Cardiac septum (tissue), 1 donor: ENCODE results near the gene GRID2. TPM values are rescaled to one million over a fixed set of nuclear protein-coding genes. Genes with fewer than 3 reads are reported as not detected.
"Not testable (repeated sequence)": the region's sequence is repeated elsewhere in the genome, so short reads cannot be mapped to it uniquely, and the experiment has no call there.

ENCODE experiments used
- DNase-seq: peaks from one replicate; pipeline ENCODE4 v3.0.0-alpha.2; 2020; ENCODE audit warnings: low spot score
- intact Hi-C: fragments of 100-400 bp; cut with DNase I; formaldehyde crosslinking; loops from one replicate; pipeline ENCODE4 v1.14.0; 2022
- total RNA-seq: library from RNA; stranded (reverse); fragmentation: NEBNext Ultra II Directional; extraction: Animal tissue kit (Norgen Biotek cat#: 25700); gene quantifications from one replicate; pipeline ENCODE4 v1.2.1, GENCODE V29; 2021
- donor health status: DM: no; HTN: no; CAD: no.

Gene GRID2
- total RNA-seq, 1 donor from 2014 or later: 0.24 TPM

- intact Hi-C loops: no loop called here
- no peak for DNase-seq
Measured at GRCh38 chr4:92304606-92305005, 840 bp downstream of the GRID2 start.

GRCh38 chr4:92305148-92305877 lies 1.5 kb downstream of the GRID2 start:
- intact Hi-C loops: no loop called here
- DNase-seq: no peak

DNA sequence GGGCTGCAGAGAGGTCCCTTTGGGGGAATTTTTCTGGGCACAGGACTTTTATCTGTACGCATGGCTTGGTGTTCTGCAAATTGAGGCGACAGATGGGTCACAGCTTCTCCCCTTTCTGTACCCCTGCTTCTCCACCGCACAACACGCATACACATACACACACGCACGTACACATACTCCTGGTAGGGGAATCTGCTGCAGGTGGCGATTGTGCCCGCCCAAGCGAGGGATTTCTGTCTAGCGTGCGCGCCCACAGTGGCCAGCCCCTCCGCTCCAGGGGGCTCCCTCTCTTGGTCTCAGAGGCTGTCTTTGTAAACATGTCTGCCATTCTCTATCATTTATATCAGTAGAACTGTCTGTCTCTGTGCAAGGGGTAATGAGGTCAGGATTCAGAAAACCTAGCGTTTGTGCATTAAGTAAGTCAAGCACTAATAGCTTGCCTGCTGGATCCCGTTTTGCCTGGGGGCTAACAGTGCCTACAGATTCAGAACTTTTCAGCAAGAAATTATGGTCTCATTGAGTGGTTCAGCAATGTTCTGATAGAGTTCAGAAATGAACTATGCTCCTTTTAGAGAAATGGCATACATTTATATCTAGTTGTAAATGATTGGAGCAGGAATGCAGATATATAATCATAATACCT lies 2.2 kb downstream of the GRID2 start:
- no peak for DNase-seq
- intact Hi-C loops: no loop called here

- DNase-seq: no peak
- intact Hi-C loops: no loop called here
Measured at GRCh38 chr4:92307181-92307580, 3.4 kb downstream of the GRID2 start.

- intact Hi-C loops: no loop called here
- DNase-seq: no peak
Measured at GRCh38 chr4:92307866-92308265, 4.1 kb downstream of the GRID2 start.

DNA sequence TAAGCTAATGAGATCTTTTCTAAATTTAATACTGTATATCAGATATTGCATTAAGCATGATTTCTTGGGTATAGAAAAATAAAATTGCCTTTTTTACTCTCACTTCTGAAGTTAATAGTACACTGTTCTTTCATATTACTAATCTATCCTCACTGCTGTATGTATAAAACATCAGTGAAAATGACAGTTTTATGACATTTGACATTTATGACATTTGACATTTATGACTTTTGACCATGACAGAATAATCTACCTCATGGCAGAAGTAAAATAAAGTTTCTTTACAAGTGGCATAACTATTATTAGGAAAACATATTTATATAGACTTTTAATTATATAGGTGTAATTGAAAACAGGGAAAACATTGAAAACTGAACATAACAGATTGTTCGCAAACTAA lies 13.3 kb downstream of the GRID2 start:
- intact Hi-C loops: no loop called here
- DNase-seq: no peak

DNA sequence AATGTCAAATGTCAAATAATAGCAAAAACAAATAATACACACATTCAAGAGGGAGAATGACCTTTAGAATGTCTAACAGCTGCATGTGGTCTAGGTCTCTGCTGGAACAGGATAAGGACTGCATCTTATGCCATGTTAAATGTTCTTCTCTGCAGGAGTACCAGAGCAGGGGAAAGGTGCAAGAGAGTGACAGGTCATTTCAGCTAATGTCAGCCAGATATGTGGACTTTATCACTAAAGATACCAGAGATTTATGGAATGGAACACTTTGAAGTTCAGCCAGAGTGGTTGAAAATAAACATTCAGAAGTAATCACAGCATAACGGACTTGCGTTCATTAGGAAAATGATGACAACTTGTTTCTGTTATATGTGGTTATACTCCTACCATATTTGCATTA lies 24.3 kb downstream of the GRID2 start:
- intact Hi-C loops: no loop called here
- no peak for DNase-seq

DNA sequence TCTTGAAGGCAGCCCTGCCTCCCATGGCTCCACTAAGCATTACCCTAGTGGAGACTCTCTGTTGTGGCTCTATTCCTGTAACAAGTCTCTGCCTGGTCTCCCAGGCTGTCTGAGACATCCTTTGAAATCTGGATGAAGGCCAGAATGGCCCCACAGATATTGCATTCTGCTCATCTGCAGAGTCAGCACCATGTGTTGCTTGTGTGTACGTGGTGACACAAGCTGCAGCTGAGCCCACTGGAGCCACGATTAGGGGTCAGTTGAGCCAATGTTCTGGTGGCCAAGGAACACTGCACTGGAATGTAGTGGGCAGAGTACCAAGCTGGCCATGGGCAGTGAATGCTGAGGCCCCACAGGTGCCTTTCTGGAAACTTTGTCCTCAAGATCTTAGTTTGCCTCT lies 29.2 kb downstream of the GRID2 start:
- DNase-seq: no peak

DNA sequence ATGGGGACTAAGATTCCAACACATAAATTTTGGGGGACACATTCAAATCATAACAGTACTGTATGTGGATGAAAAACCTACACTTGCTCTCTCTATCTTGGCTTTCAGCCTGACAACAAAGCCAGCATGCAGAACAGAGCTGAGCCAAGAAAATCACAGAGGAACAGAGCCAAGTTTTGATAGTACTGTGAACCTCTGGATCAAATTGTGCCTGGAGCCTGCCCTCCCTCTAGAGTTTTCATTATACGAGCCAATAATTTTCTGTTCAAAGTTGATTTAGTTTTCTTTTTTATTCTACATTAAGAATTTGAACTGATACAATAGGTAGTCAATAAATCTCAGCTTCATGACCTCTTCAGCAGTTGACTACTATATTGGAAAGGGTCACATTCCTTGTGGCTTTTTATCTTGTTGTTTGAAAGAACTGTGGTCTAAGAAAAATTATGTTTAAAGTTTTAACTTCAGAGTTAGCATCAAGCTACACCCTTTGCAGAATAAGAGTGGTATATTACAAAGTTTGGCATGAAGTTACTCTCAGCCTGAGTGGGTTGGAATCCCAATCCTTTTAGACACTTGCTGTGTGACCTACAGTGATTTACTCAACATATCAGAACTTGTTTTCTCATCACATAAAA lies 31.1 kb downstream of the GRID2 start:
- intact Hi-C loops: no loop called here
- DNase-seq: no peak

More for the DNA sequence above, 29.2 kb downstream of the GRID2 start:
- intact Hi-C loops: no loop called here

GRCh38 chr4:92339676-92340075 lies 35.9 kb downstream of the GRID2 start:
- no peak for DNase-seq
- intact Hi-C loops: no loop called here

DNA sequence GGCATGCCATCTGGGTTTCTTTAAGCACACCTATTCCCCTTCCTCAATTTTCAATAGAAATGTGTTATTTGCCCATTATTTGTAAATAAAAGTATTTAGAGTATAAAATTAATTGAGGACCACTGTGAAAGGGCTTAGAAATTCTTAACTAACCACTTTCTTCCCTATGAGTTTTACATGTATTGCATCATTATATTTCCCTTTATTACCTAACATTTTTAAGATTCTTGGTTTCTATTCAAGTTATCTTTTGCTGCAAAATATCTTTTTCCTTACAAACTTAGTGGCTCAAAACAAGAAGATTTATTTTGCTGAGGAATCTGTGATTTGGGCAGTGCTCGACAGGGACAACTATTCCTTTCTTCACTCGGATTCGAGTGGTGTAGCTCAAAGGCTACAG lies 40.5 kb downstream of the GRID2 start:
- intact Hi-C loops: no loop called here
- DNase-seq: no peak

GRCh38 chr4:92346289-92346688 lies 42.5 kb downstream of the GRID2 start:
- intact Hi-C loops: no loop called here
- DNase-seq: no peak

DNA sequence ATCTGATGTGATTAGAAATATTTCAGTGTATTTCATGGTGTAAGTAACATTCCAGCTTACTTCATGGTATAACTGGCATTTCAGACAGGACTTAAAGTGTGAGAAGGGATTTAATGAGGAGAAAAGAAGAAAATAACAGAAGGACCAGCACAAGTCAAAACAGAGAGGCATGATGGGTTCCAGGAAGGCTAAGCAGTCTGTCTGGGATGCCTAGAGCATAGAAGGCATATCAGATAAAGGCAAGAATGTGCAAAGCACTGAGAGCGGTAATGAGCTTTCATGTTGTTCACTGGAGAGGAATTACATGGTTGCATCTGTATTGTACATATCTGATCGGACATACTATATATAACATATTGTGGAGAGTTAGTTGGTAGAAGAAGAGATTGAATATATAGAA lies 54.2 kb downstream of the GRID2 start:
- DNase-seq: no peak
- intact Hi-C loops: no loop called here

GRCh38 chr4:92359491-92359890 lies 55.7 kb downstream of the GRID2 start:
- intact Hi-C loops: no loop called here
- no peak for DNase-seq

GRCh38 chr4:92362028-92362427 lies 58.3 kb downstream of the GRID2 start:
- no peak for DNase-seq

DNA sequence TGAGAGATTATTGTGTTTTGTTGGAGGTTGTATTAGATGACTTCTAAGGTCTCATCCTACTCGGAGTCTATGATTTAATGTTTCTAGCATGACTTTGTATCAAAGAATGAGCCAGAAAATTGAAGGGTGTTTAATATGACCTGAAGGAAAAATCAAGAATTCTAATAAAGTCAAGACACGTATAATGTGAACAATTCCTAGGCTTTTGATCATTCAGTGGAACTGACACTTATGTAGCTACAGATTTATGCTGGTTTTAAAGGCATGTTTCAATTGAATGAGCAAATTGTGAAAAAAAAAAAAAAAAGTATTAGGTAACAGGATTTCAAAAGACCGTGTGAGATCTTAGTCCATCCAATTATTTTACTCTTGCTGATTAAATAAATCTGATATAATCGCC lies 64.9 kb downstream of the GRID2 start:
- intact Hi-C loops: no loop called here
- DNase-seq: no peak

More at GRCh38 chr4:92362028-92362427, 58.3 kb downstream of the GRID2 start:
- intact Hi-C loops: no loop called here

DNA sequence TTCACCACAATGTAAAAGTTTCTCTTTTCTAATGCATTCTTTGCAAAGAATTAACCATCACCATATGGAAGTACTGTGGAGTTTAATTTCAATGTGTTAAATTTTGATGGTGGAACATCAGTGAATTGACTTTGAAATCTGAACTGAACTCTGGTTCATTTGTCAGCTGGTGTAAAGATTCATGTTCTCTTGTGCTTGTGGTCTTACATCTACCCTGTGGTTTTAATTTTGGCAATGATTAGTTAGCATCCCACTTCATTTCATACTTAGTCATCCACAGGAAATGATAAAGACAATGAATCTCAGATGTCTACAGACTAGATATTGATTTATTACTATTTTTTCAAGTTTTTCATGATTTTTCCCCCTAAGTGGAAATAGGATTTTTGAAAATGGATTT lies 77.8 kb downstream of the GRID2 start:
- DNase-seq: no peak
- intact Hi-C loops: no loop called here

GRCh38 chr4:92382128-92382527 lies 78.4 kb downstream of the GRID2 start:
- DNase-seq: no peak
- intact Hi-C loops: no loop called here

- intact Hi-C loops: no loop called here
Measured at GRCh38 chr4:92387459-92388069, 83.8 kb downstream of the GRID2 start.

GRCh38 chr4:92399032-92399431 lies 95.3 kb downstream of the GRID2 start:
- no peak for DNase-seq
- intact Hi-C loops: no loop called here

More at GRCh38 chr4:92387459-92388069, 83.8 kb downstream of the GRID2 start:
- DNase-seq: no peak

GRCh38 chr4:92403525-92403924 lies 99.8 kb downstream of the GRID2 start:
- intact Hi-C loops, DNase-seq: not testable (repeated sequence)
